Heart right ventricle (tissue), 16 donors: ENCODE results near the gene TRIM17. TPM values are rescaled to one million over a fixed set of nuclear protein-coding genes. Genes with fewer than 3 reads are reported as not detected.

Source experiments
- ATAC-seq, 8 donors: fragments of 200-7000 bp; cut with Tn5 transposase; one replicate each; pipeline ENCODE4 v1.9.1; 2020; ENCODE audit warnings: mild to moderate bottlenecking in 8 of 8, moderate library complexity in 8 of 8, moderate number of reproducible peaks in 1 of 8
- DNase-seq, 2 donors: peaks; one replicate each; pipeline ENCODE4 v3.0.0-alpha.2; 2020
- H3K27ac ChIP-seq, 10 donors: fragments of 200-600 bp; sonication (generic) in 2 of 10; one replicate each; pipeline versions ENCODE4 v1.5.0 to v1.8.0; 2020 to 2022; ENCODE audit warnings: mild to moderate bottlenecking in 3 of 10
- H3K27me3 ChIP-seq, 7 donors: fragments of 200-600 bp; one replicate each; pipeline ENCODE4 v1.8.0; 2021 to 2022; ENCODE audit warnings: mild to moderate bottlenecking in 2 of 7
- H3K36me3 ChIP-seq, 9 donors: fragments of 200-600 bp; sonication (generic) in 1 of 9; one replicate each; pipeline versions ENCODE4 v1.5.0 to v1.8.0; 2020 to 2022; ENCODE audit warnings: mild to moderate bottlenecking in 2 of 9
- H3K4me1 ChIP-seq, 9 donors: fragments of 200-600 bp; sonication (generic) in 1 of 9; one replicate each; pipeline versions ENCODE4 v1.5.0 to v1.8.0; 2020 to 2022; ENCODE audit warnings: mild to moderate bottlenecking in 4 of 9
- H3K4me3 ChIP-seq, 10 donors: fragments of 200-600 bp; sonication (generic) in 2 of 10; one replicate each; pipeline versions ENCODE4 v1.5.0 to v1.8.0; 2020 to 2022; ENCODE audit warnings: mild to moderate bottlenecking in 7 of 10, moderate library complexity in 2 of 10
- H3K9me3 ChIP-seq, 11 donors: fragments of 200-600 bp in 10 of 11; sonication (generic) in 2 of 11; one replicate each; pipeline versions ENCODE4 v1.5.0 to v1.8.0; 2013 to 2022; ENCODE audit warnings: mild to moderate bottlenecking in 2 of 11, control low read depth in 1 of 11, moderate library complexity in 1 of 11
- WGBS, 2 donors: extraction: QIAGEN DNeasy Blood & Tissue Kit; methylation state at CpG; one replicate each; pipeline ENCODE4 v1.1.7; 2013; ENCODE audit warnings: inconsistent platforms in 1 of 2; 5-methylcytosine and 5-hydroxymethylcytosine counted together
- intact Hi-C, 10 donors: fragments of 100-400 bp; cut with DNase I; formaldehyde crosslinking; loops; one replicate each; pipeline versions ENCODE4 v1.11.1 to v1.14.2; 2022
- polyA plus RNA-seq, 2 donors: library from polyadenylated mRNA; stranded (reverse); fragments of 200-250 nt; gene quantifications; one replicate each; pipeline ENCODE4 v1.2.3, GENCODE V29; 2013
- total RNA-seq, 10 donors: library from RNA; stranded (reverse); fragmentation: NEBNext Ultra II Directional in 3 of 10; extraction: Animal tissue kit (Norgen Biotek cat#: 25700) in 3 of 10; gene quantifications; one replicate each; pipeline versions ENCODE4 v1.2.1 to v1.2.4, GENCODE V29; 2021 to 2023
- TF ChIP-seq, protein P1 (sequence below), 9 donors: fragments of 200-600 bp; sonication (generic) in 2 of 9; IDR thresholded peaks; one replicate each; pipeline versions ENCODE4 v1.5.0 to v1.8.0; 2021 to 2022; ENCODE audit warnings: antibody characterized with exemption in 9 of 9, mild to moderate bottlenecking in 5 of 9, moderate library complexity in 1 of 9
- donor health status: Arrhythmogenic right ventricular cardiomyopathy.
- donor health status: ischemic (EF 13 %, LVEDD 7.1; RV severe dilation, severe dysfunction).
- donor health status: healthy with polysubstance abuse.
- donor health status: DM: no; HTN: yes; CAD: no.
- donor health status: DM: no; HTN: no; CAD: no.
- donor health status: ischemic (EF 25% LVEDD 6.9; RV normal size, moderate dysfunction).
- donor health status: ischemic (EF 25% LVEDD 5.7; RV mildly dilated, moderate dysfunction).
- donor health status: healthy.
- donor health status: DM: yes; HTN: yes; CAD: no.
- donor health status: Ischemic cardiomyopathy.
- donor health status: ischemic (EF 35%, LVEDD 5.7; RV mildly dilated, moderate dysfunction).
- donor health status: nonischemic (EF 11% LVEDD 7.7; RV severe dilation, severe dysfunction).
- donor health status: DM: yes; HTN: yes; CAD: no.
- donor health status: PGD.
- donor health status: ischemic (EF 29% LVEDD 5.4; RV normal size, mild dysfunction).
- donor health status: nonischemic (EF 23%, LVEDD 6.1; RV moderate dilation, normal function).

The TRIM17 gene
- total and polyA plus RNA-seq, 12 donors = 0.14 to 0.44 (median 0.34) TPM; not detected in 3

DNA sequence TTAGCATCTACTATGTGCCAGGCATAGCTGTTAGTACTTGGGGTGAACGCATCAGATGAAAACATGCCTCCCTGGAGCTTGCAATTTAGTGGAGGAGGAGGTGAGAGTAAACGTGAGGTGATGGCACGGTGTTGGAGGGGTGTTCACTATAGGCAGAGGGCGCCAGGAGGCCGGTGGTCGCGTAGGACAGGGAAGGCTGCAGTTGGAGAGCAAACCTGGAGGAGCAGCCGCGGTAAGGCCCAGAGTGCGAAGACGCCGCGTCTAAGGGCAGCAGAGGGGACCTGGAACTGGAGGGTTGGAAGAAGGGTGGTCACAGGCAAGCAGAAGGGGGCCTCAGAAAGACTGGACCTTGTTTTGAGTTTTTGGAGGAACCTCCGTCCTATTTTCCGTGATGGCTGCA lies 30.2 kb upstream of the TRIM17 start:
- peaks cover 0 to 16% (median 12%) of the 10 kb centered on the region in 9 donors for H3K4me1 ChIP-seq
- TF ChIP-seq, protein P1, sequence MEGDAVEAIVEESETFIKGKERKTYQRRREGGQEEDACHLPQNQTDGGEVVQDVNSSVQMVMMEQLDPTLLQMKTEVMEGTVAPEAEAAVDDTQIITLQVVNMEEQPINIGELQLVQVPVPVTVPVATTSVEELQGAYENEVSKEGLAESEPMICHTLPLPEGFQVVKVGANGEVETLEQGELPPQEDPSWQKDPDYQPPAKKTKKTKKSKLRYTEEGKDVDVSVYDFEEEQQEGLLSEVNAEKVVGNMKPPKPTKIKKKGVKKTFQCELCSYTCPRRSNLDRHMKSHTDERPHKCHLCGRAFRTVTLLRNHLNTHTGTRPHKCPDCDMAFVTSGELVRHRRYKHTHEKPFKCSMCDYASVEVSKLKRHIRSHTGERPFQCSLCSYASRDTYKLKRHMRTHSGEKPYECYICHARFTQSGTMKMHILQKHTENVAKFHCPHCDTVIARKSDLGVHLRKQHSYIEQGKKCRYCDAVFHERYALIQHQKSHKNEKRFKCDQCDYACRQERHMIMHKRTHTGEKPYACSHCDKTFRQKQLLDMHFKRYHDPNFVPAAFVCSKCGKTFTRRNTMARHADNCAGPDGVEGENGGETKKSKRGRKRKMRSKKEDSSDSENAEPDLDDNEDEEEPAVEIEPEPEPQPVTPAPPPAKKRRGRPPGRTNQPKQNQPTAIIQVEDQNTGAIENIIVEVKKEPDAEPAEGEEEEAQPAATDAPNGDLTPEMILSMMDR (IDR thresholded peaks at IDR 0.05) = no peak
- ATAC-seq (no peak), DNase-seq (no peak)
- peak overlapping the region in 2 of 10 donors; percentile 62 to 63 for H3K4me3 ChIP-seq
- H3K36me3 ChIP-seq = no peaks in the 10 kb centered on the region
- no peak overlapping the region for H3K27ac ChIP-seq
- 57 to 68% methylated on average over 15 of the region's 15 CpGs for WGBS, 2 donors
- H3K27me3 ChIP-seq = peaks cover 0 to 54% (median 37%) of the 10 kb centered on the region in 7 donors
- intact Hi-C loops = no loop called here
- no peaks in the 10 kb centered on the region for H3K9me3 ChIP-seq

DNA sequence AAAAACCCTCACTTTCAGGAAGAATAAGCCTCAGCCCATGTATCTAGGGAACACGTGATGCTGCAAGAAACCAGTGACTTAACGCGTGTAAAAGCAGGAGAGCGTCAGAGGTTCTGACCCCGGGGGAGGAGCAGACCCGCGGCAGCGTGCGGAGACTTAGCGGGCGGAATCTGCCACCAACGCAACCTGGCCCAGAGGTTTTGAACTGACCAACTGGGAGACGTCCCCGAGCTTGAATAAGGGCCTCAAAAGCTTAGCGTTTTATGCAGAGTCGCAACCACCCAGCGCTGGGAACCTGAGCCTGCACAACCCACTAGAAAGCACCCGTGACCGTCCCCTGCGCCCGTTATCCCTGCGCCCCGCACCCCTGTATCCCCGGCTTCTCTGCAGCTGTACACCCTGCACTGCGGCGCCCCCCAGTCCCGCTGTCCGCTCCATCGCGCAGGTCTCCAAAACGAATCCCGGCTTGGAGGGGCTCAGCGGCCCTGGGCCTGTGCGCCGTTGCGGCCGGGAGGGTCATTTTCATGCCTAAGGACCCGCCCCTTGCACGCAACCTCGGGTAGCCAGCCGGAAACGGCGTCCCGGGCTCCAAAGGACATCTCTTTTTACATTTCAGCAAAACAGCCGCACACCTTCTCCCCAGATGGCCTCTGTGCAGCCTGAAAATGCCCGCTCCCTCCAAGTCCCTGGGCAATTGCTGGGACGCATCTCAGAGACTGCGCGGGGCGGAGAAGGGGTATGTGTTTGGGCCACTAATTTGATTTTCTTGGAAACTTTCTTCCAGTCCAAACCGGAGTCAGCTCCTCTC lies 29.4 kb upstream of the TRIM17 start:
- DNase-seq (peak; percentile 42 to 50), ATAC-seq (peak; percentile 64 to 81 (median 72))
- H3K27ac ChIP-seq = peak overlapping the region in 2 of 10 donors; percentile 20 to 44
- H3K9me3 ChIP-seq = no peaks in the 10 kb centered on the region
- WGBS, 2 donors = 5 to 7% methylated on average over 51 of the region's 51 CpGs
- no peaks in the 10 kb centered on the region for H3K36me3 ChIP-seq
- H3K4me1 ChIP-seq = peaks cover 0 to 16% (median 12%) of the 10 kb centered on the region in 9 donors
- H3K27me3 ChIP-seq = peaks cover 0 to 58% (median 37%) of the 10 kb centered on the region in 7 donors
- peak overlapping the region; percentile 12 to 63 (median 51) for H3K4me3 ChIP-seq
- TF ChIP-seq, protein P1 (IDR thresholded peaks at IDR 0.05) = no peak
- intact Hi-C loops = no loop called here

DNA sequence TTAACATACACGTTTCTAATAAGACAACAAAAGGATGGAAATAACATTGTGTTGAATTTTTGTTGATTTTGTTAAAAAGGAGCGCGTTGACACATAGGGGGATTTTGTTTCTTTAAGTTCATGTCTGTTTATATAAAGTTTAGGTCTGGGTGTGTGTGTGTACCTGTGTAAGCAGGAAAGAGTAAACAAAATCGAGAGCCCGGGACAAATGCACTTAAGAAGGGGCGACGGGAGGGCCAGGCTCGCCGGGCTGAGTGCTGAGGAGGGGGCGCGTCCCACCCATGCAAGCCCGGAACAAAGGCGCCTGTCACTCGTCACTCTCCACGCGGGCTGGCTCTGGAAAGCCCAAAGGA lies 28.8 kb upstream of the TRIM17 start:
- no peaks in the 10 kb centered on the region for H3K36me3 ChIP-seq
- H3K9me3 ChIP-seq = no peaks in the 10 kb centered on the region
- ATAC-seq (no peak), DNase-seq (no peak)
- peak overlapping the region; percentile 12 to 63 (median 51) for H3K4me3 ChIP-seq
- H3K27ac ChIP-seq = peak overlapping the region in 2 of 10 donors; percentile 20 to 44
- H3K27me3 ChIP-seq = peaks cover 0 to 63% (median 37%) of the 10 kb centered on the region in 7 donors
- intact Hi-C loops = no loop called here
- TF ChIP-seq, protein P1 (IDR thresholded peaks at IDR 0.05) = no peak
- WGBS, 2 donors = 9 to 11% methylated on average over 16 of the region's 16 CpGs
- H3K4me1 ChIP-seq = peaks cover 0 to 16% (median 12%) of the 10 kb centered on the region in 9 donors

DNA sequence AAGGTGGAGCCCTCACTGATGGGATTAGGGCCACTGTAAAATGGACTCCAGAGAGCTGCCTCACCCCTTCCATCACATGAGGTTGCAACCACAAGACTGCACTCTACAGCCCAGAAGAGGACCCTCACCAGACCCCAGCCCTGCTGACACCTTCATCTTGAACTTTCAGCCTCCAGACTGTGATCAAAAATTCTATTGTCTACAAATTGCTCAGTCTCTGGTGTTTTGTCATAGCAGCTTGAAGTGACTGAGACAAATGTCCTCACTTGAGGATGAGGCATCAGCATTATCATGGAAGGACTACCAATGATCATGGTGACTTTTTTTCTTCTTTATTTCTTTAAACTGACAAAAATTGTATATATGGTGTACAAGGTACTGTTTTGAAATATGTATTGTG lies 26.7 kb upstream of the TRIM17 start:
- DNase-seq (no peak), ATAC-seq (no peak)
- Histone ChIP-seq H3K36me3 (no peaks in the 10 kb centered on the region), H3K9me3 (no peaks in the 10 kb centered on the region), H3K4me3 (no peak overlapping the region), H3K4me1 (peaks cover 0 to 16% (median 12%) of the 10 kb centered on the region in 9 donors), H3K27ac (no peak overlapping the region), H3K27me3 (peaks cover 0 to 65% (median 41%) of the 10 kb centered on the region in 7 donors)
- intact Hi-C loops = no loop called here
- TF ChIP-seq, protein P1 (IDR thresholded peaks at IDR 0.05) = no peak
